Measurements from ENCODE around the gene CFB.
"Not testable (repeated sequence)": the region's sequence is repeated elsewhere in the genome, so short reads cannot be mapped to it uniquely, and the experiment has no call there.

- not testable (repeated sequence) for TF ChIP-seq SNAI2 (CRISPR knock-in tag; IDR thresholded peaks at IDR 0.05); ARNTL (CRISPR knock-in tag; IDR thresholded peaks at IDR 0.05; ENCODE audit: borderline replicate concordance, low read depth); ZC3H10 (CRISPR knock-in tag; IDR thresholded peaks at IDR 0.05); ZFP30 (CRISPR knock-in tag; IDR thresholded peaks at IDR 0.05); ZFP3 (CRISPR knock-in tag; IDR thresholded peaks at IDR 0.05); CSDC2 (CRISPR knock-in tag; IDR thresholded peaks at IDR 0.05); CREB5 (CRISPR knock-in tag; IDR thresholded peaks at IDR 0.05; ENCODE audit: low read depth); BACH2 (CRISPR knock-in tag; IDR thresholded peaks at IDR 0.05; ENCODE audit: borderline replicate concordance); RARB (CRISPR knock-in tag; IDR thresholded peaks at IDR 0.05)
Measured at GRCh38 chr6:31989363-31989762, 43.5 kb downstream of the CFB start.
